Kidney glomerular epithelial cell (primary cell): ENCODE results near the gene CBFA2T3.

Experiments
- DNase-seq: peaks from one replicate; lab custom pipeline; 2025; lab: John Stamatoyannopoulos, UW

CBFA2T3 gene

GRCh38 chr16:88839745-88840599 lies 137.0 kb downstream of the CBFA2T3 start:
- DNase-seq, result no peak

GRCh38 chr16:88839026-88839529 lies 137.9 kb downstream of the CBFA2T3 start:
- DNase-seq, result no peak

GRCh38 chr16:88838566-88838965 lies 138.4 kb downstream of the CBFA2T3 start:
- DNase-seq, result no peak

- no peak for DNase-seq
Measured at GRCh38 chr16:88837806-88838205, 139.2 kb downstream of the CBFA2T3 start.

GRCh38 chr16:88836791-88837190 lies 140.2 kb downstream of the CBFA2T3 start:
- DNase-seq, result no peak

GRCh38 chr16:88835818-88836217 lies 141.2 kb downstream of the CBFA2T3 start:
- DNase-seq, result no peak

- DNase-seq, result no peak
Measured at GRCh38 chr16:88835383-88835782, 141.6 kb downstream of the CBFA2T3 start.

- DNase-seq, result no peak
Measured at GRCh38 chr16:88834670-88835069, 142.3 kb downstream of the CBFA2T3 start.

GRCh38 chr16:88833086-88833485 lies 143.9 kb downstream of the CBFA2T3 start:
- DNase-seq, result no peak

GRCh38 chr16:88831838-88832237 lies 145.2 kb downstream of the CBFA2T3 start:
- no peak for DNase-seq

- DNase-seq, result no peak
Measured at GRCh38 chr16:88830783-88831182, 146.2 kb downstream of the CBFA2T3 start.

- DNase-seq, result no peak
Measured at GRCh38 chr16:88830258-88830657, 146.7 kb downstream of the CBFA2T3 start.

- no peak for DNase-seq
Measured at GRCh38 chr16:88828711-88829110, 148.3 kb downstream of the CBFA2T3 start.

GRCh38 chr16:88827727-88828126 lies 149.3 kb downstream of the CBFA2T3 start:
- DNase-seq, result no peak

- no peak for DNase-seq
Measured at GRCh38 chr16:88826070-88826840, 150.8 kb downstream of the CBFA2T3 start.

GRCh38 chr16:88825146-88825545 lies 151.9 kb downstream of the CBFA2T3 start:
- no peak for DNase-seq
